IMR-90 (cell line): Measurements from ENCODE around the gene ANKRD11. TPM values are rescaled to one million over a fixed set of nuclear protein-coding genes. Genes with fewer than 3 reads are reported as not detected.
A peak's percentile ranks its signal among the peaks of the same experiment; 100 is the strongest.

Source experiments
- ATAC-seq: fragments of 200-7000 bp; cut with Tn5 transposase; 2 replicates; pipeline ENCODE4 v1.9.1; 2020; ENCODE audit warnings: low read depth, mild to moderate bottlenecking, moderate library complexity
- BruUV-seq: library from RNA; stranded (reverse); fragments of 400-500 nt; replicated peaks from 2 replicates; lab custom pipeline; 2021; lab: Mats Ljungman, UMichigan
- CTCF ChIA-PET: fragments of 300-600 bp; formaldehyde crosslinking; extraction: SDS; loops from one replicate; lab custom pipeline; 2021; ENCODE audit warnings: antibody characterized with exemption; lab: Yijun Ruan, JAX
- POLR2A ChIA-PET: fragments of 300-600 bp; sonication (Branson Sonifier 250); formaldehyde crosslinking; loops from one replicate; lab custom pipeline; 2022; ENCODE audit warnings: antibody characterized with exemption; ENCODE audit not compliant: unreplicated experiment; lab: Charles Lee
- DNase-seq: peaks from one replicate; pipeline ENCODE4 v3.0.0; 2013
- H2AFZ ChIP-seq: replicated peaks from 2 replicates; pipeline ENCODE3; 2013; ENCODE audit warnings: low read length, mild to moderate bottlenecking; ENCODE audit not compliant: poor library complexity
- H2AK5ac ChIP-seq: 2 replicates; pipeline ENCODE4 v1.6.1; 2013; ENCODE audit warnings: low read depth, low read length, inconsistent platforms
- H2AK9ac ChIP-seq: replicated peaks from 2 replicates; pipeline ENCODE3; 2013; ENCODE audit warnings: mild to moderate bottlenecking, low read depth, low read length, moderate library complexity; ENCODE audit not compliant: poor library complexity
- H2BK120ac ChIP-seq: 2 replicates; pipeline ENCODE4 v1.6.1; 2013; ENCODE audit warnings: low read depth, low read length, inconsistent platforms
- H2BK15ac ChIP-seq: 3 replicates; pipeline ENCODE4 v1.6.1; 2013; ENCODE audit warnings: low read depth, low read length, inconsistent platforms
- H2BK20ac ChIP-seq: 2 replicates; pipeline ENCODE4 v1.6.1; 2013; ENCODE audit warnings: low read depth, mild to moderate bottlenecking, inconsistent platforms, low read length, moderate library complexity
- H2BK5ac ChIP-seq: 2 replicates; pipeline ENCODE4 v1.6.1; 2013; ENCODE audit warnings: mild to moderate bottlenecking, low read depth, low read length, inconsistent platforms; ENCODE audit not compliant: poor library complexity, severe bottlenecking
- H3K14ac ChIP-seq: replicated peaks from 2 replicates; pipeline ENCODE4 v1.6.1; 2013; ENCODE audit warnings: low read depth, low read length, inconsistent platforms
- H3K18ac ChIP-seq: 2 replicates; pipeline ENCODE4 v1.6.1; 2013; ENCODE audit warnings: low read depth, low read length, control low read depth
- H3K23ac ChIP-seq: 2 replicates; pipeline ENCODE4 v1.6.1; 2013; ENCODE audit warnings: low read depth, low read length, inconsistent platforms
- H3K27ac ChIP-seq: 2 replicates; pipeline ENCODE4 v1.5.1; 2013; ENCODE audit warnings: mild to moderate bottlenecking, control low read depth, low read length; ENCODE audit not compliant: insufficient read depth
- H3K27me3 ChIP-seq: 2 replicates; pipeline ENCODE4 v1.6.1; 2013; ENCODE audit warnings: low read length; ENCODE audit not compliant: control insufficient read depth, insufficient read depth
- H3K36me3 ChIP-seq: 2 replicates; pipeline ENCODE4 v1.6.1; 2013; ENCODE audit warnings: low read length, mixed read lengths; ENCODE audit not compliant: control insufficient read depth, insufficient read depth
- H3K4ac ChIP-seq: 2 replicates; pipeline ENCODE4 v1.6.1; 2013; ENCODE audit warnings: low read depth, low read length, inconsistent platforms
- H3K4me1 ChIP-seq: 2 replicates; pipeline ENCODE4 v1.6.1; 2013; ENCODE audit warnings: low read length, mixed read lengths; ENCODE audit not compliant: control insufficient read depth, insufficient read depth
- H3K4me2 ChIP-seq: 2 replicates; pipeline ENCODE4 v1.6.1; 2013; ENCODE audit warnings: low read depth, mild to moderate bottlenecking, control low read depth, low read length, moderate library complexity
- H3K4me3 ChIP-seq: 2 replicates; pipeline ENCODE4 v1.5.1; 2013; ENCODE audit warnings: low read depth, mild to moderate bottlenecking, control low read depth, low read length, moderate library complexity; ENCODE audit not compliant: insufficient read depth
- H3K56ac ChIP-seq: 2 replicates; pipeline ENCODE4 v1.6.1; 2013; ENCODE audit warnings: low read length, inconsistent platforms; ENCODE audit not compliant: insufficient read depth; ENCODE audit errors: extremely low read depth
- H3K79me1 ChIP-seq, 2 experiments: 2 replicates each; pipeline ENCODE4 v1.6.1; 2013; ENCODE audit warnings: low read length in 2 of 2, inconsistent platforms in 1 of 2, low read depth in 1 of 2
- H3K9ac ChIP-seq: 2 replicates; pipeline ENCODE4 v1.6.1; 2013; ENCODE audit warnings: low read depth, low read length, control low read depth
- H3K9me1 ChIP-seq: 2 replicates; pipeline ENCODE4 v1.6.1; 2013; ENCODE audit warnings: low read length, inconsistent platforms; ENCODE audit not compliant: insufficient read depth
- H3K9me3 ChIP-seq: 2 replicates; pipeline ENCODE4 v1.6.1; 2013; ENCODE audit warnings: low read length; ENCODE audit not compliant: control insufficient read depth, insufficient read depth
- H4K20me1 ChIP-seq: 2 replicates; pipeline ENCODE4 v1.6.1; 2013; ENCODE audit warnings: low read length, inconsistent platforms; ENCODE audit not compliant: insufficient read depth
- H4K5ac ChIP-seq: 2 replicates; pipeline ENCODE4 v1.6.1; 2013; ENCODE audit warnings: mild to moderate bottlenecking, low read depth, low read length, control low read depth
- H4K8ac ChIP-seq, 2 experiments: 2 replicates each; pipeline ENCODE4 v1.6.1; 2013; ENCODE audit warnings: low read depth in 2 of 2, low read length in 2 of 2, control low read depth in 1 of 2, inconsistent platforms in 1 of 2
- H4K91ac ChIP-seq: 2 replicates; pipeline ENCODE4 v1.6.1; 2013; ENCODE audit warnings: low read depth, low read length, inconsistent platforms; ENCODE audit not compliant: insufficient read depth
- SMC3 ChIP-seq: fragments of 150-350 bp; IDR thresholded peaks from 2 replicates; pipeline ENCODE4 v1.6.1; 2016; ENCODE audit warnings: low read depth, mild to moderate bottlenecking, antibody characterized with exemption, low read length, moderate library complexity
- whole genome bisulfite sequencing, 2 experiments: methylation state at CpG; one replicate each; pipeline versions ENCODE4 v1.1.5 to v1.1.7; 2013; ENCODE audit warnings: missing lambda C conversion rate in 2 of 2; ENCODE audit not compliant: insufficient read length in 1 of 2; ENCODE audit errors: extremely low coverage in 2 of 2; 5-methylcytosine and 5-hydroxymethylcytosine counted together
- dilution Hi-C: fragments of 300-500 bp; cut with HindIII; formaldehyde crosslinking; loops from one replicate; pipeline ENCODE4 v1.14.3; 2018; ENCODE audit warnings: low sequenced_read_pairs; ENCODE audit not compliant: unreplicated experiment
- in situ Hi-C: fragments of 300-500 bp; cut with MboI; formaldehyde crosslinking; loops from 3 replicates; pipeline ENCODE4 v1.14.3; 2019; ENCODE audit warnings: low sequenced_read_pairs, inconsistent platforms, mixed read lengths
- intact Hi-C: fragments of 100-400 bp; cut with micrococcal nuclease; formaldehyde crosslinking; loops from 2 replicates; pipeline ENCODE4 v1.10.0; 2022
- polyA plus RNA-seq, 3 experiments: library from polyadenylated mRNA; depleted of rRNA; stranded (reverse); fragments of >200 nt; gene quantifications; 2 replicates each; pipeline ENCODE4 v1.2.3, GENCODE V29; 2012; ENCODE audit warnings: low replicate concordance in 1 of 3
- total RNA-seq: library from RNA; depleted of rRNA; stranded (reverse); fragments of >200 nt; gene quantifications from 2 replicates; pipeline ENCODE4 v1.2.3, GENCODE V29; 2012
- TF ChIP-seq, protein P1 (sequence below): conservative IDR thresholded peaks from 2 replicates; pipeline ENCODE4 v1.5.1; 2012; ENCODE audit warnings: mild to moderate bottlenecking, low read depth, low read length, improper control_type of control experiment

The ANKRD11 gene
- total and polyA plus RNA-seq, 2 of the 4 experiments (the other 2 are of a cell fraction), result 46.8 to 71.9 TPM

DNA sequence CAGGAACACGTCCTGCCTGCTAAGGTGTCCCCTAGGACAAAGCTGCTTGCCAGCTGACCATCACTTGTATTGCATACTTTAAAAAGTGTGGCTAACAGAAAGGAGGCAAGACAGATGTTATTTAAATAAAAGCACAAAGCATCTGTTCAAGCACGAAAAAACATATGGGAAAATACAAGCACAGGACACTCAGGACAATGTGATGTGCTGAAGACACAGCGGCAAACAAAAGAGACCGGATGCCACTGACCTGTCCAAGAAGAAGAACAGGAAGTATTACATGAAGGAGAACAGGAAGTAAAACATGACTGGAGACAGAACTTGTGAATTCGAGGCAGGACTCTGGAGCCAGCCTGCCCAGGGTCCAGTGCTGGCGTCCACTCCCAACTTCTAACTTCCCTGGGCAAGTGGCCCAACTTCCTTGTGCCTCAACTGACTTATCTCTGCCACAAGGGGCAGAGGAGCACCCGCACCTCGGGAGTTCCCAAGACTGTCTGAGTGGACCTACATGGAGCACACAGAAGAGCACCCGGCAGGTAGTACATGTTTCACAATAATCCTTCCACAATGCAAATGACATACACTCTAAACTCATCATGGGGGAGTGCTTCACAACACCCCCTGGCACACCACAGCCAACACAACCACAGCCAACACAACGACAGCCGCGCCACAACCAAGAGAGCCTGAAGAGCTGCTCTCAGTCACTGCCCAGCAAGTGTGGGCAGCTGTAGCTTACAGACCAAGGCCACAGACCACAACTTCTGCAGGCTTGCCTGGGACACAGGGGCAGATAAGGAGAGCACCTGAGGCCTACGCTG lies 36.6 kb downstream of the ANKRD11 start:
- H3K56ac ChIP-seq, result no peak overlapping the region
- H2BK120ac ChIP-seq, result no peak overlapping the region
- H3K4me2 ChIP-seq, result no peak overlapping the region
- no peak overlapping the region for H2BK5ac ChIP-seq
- peaks cover 24% of the 10 kb centered on the region for H3K4me1 ChIP-seq
- ATAC-seq (0 out of 2 replicates have a peak, but pooled peaks have one; percentile 19), DNase-seq (no peak)
- dilution Hi-C loops, result no loop called here
- in situ Hi-C loops, result no loop called here
- H3K23ac ChIP-seq, result peak overlapping the region; percentile 22; the same call in 1 of the 2 replicates
- no peaks in the 10 kb centered on the region for H3K27me3 ChIP-seq
- no peak overlapping the region for H4K5ac ChIP-seq
- H2AK5ac ChIP-seq, result no peak overlapping the region; the same call in 1 of the 2 replicates
- H2BK20ac ChIP-seq, result no peak overlapping the region
- TF ChIP-seq, protein P1, sequence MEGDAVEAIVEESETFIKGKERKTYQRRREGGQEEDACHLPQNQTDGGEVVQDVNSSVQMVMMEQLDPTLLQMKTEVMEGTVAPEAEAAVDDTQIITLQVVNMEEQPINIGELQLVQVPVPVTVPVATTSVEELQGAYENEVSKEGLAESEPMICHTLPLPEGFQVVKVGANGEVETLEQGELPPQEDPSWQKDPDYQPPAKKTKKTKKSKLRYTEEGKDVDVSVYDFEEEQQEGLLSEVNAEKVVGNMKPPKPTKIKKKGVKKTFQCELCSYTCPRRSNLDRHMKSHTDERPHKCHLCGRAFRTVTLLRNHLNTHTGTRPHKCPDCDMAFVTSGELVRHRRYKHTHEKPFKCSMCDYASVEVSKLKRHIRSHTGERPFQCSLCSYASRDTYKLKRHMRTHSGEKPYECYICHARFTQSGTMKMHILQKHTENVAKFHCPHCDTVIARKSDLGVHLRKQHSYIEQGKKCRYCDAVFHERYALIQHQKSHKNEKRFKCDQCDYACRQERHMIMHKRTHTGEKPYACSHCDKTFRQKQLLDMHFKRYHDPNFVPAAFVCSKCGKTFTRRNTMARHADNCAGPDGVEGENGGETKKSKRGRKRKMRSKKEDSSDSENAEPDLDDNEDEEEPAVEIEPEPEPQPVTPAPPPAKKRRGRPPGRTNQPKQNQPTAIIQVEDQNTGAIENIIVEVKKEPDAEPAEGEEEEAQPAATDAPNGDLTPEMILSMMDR, result peak; percentile 22; the same call in 1 of the 2 replicates
- no peak for TF ChIP-seq SMC3
- ChIA-PET POLR2A (no interaction called here), CTCF (no interaction called here)
- intact Hi-C loops, result no loop called here
- H4K8ac ChIP-seq, result 0 out of 4 replicates have a peak overlapping the region, but pooled peaks of 1 of the 2 experiments have one; percentile 1
- no peak overlapping the region for H2AFZ ChIP-seq
- no peak overlapping the region for H2AK9ac ChIP-seq
- no peak overlapping the region for H4K91ac ChIP-seq
- BruUV-seq, result no TSS peak
- no peak overlapping the region for H3K18ac ChIP-seq
- H3K36me3 ChIP-seq, result no peaks in the 10 kb centered on the region
- no peak overlapping the region for H2BK15ac ChIP-seq
- 85% methylated on average over 5 of the region's 13 CpGs; no CpG with 5 or more reads in 1 of the 2 experiments for WGBS, 2 experiments
- H3K4me3 ChIP-seq, result no peak overlapping the region
- peaks cover 0 to 80% of the 10 kb centered on the region in 2 experiments; a peak in 2 of 4 replicates for H3K79me1 ChIP-seq
- no peak overlapping the region for H3K27ac ChIP-seq
- H3K9me3 ChIP-seq, result peaks cover 5% of the 10 kb centered on the region
- no peak overlapping the region for H3K14ac ChIP-seq
- H3K4ac ChIP-seq, result no peak overlapping the region
- H3K9me1 ChIP-seq, result peaks cover 38% of the 10 kb centered on the region
- H3K9ac ChIP-seq, result no peak overlapping the region
- H4K20me1 ChIP-seq, result peaks cover 91% of the 10 kb centered on the region
